ENCODE data around the gene BCAT1. TPM values are rescaled to one million over a fixed set of nuclear protein-coding genes. Genes with fewer than 3 reads are reported as not detected.
"Not testable (repeated sequence)": the region's sequence is repeated elsewhere in the genome, so short reads cannot be mapped to it uniquely, and the experiment has no call there.

BCAT1 gene
- total RNA-seq, 2 donors from 2014 or later: 21.3 to 68.8 TPM

DNA sequence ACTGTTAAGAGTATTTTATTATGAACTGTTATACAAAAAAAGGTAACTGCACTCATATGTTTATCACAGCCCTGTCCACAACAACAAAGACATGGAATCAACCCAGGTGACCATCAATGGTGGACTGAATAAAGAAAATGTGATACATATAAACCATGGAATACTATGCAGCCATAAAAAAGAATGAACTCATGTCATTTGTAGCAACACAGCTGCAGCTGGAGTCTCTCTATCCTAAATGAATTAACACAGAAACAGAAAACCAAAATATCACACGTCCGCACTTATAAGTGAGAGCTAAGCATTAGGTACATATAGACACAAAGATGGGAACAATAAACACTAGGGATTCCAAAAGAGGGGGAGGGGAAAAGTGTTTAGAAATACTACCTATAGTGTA is 95.8 kb downstream of the BCAT1 start:
- ATAC-seq (replicated peaks): no peak
- H3K27ac Mint-ChIP-seq: no peak overlapping the region
- no peak overlapping the region for H3K4me3 Mint-ChIP-seq
- peaks cover 3% of the 10 kb centered on the region for H3K27me3 Mint-ChIP-seq
- H3K9me3 Mint-ChIP-seq: no peaks in the 10 kb centered on the region
- H3K4me1 Mint-ChIP-seq: peaks cover 9% of the 10 kb centered on the region
- no peaks in the 10 kb centered on the region for H3K36me3 Mint-ChIP-seq (ENCODE audit: low read depth)

DNA sequence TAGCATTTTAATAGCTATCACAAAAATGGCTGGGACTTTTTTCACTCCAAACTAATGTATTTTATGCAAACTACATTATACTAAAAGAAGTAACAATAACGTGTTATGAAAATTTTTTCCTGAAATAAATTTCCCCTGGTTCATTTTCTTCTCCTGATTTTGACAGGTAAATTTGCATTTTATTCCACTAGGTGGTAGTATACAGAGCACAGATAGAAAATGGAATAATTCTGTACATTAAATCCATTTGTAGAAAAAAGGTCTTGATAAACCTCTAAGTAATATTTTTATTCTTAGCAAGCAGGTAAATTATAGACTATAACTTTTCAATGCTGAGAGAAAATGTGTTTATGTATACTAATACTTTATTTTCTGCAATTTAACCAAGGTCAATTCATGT is 96.5 kb downstream of the BCAT1 start:
- Mint-ChIP-seq H3K4me3 (no peak overlapping the region), H3K9me3 (no peaks in the 10 kb centered on the region), H3K4me1 (peaks cover 9% of the 10 kb centered on the region), H3K27me3 (peaks cover 3% of the 10 kb centered on the region), H3K27ac (no peak overlapping the region), H3K36me3 (ENCODE audit: low read depth) (no peaks in the 10 kb centered on the region)
- no peak for ATAC-seq (replicated peaks)

DNA sequence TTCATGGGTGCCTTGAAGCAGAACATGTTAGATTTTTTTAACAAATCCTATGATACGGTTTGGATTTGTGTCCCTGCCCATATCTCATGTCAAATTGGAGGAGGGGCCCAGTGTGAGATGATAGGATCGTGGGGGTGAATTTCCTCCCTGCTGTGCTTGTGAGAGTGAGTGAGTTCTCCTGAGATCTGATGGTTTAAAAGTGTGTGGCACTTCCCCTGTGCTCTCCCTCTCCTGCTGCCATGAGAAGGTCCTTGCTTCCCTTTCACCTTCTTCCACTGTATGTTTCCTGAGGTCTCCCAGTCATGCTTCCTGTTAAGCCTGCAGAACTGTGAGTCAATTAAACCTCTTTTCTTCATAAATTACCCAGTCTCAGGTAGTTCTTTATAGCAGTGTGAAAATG is 97.0 kb downstream of the BCAT1 start:
- H3K4me3 Mint-ChIP-seq; H3K4me1 Mint-ChIP-seq; H3K27ac Mint-ChIP-seq; H3K36me3 Mint-ChIP-seq (ENCODE audit: low read depth); H3K27me3 Mint-ChIP-seq; H3K9me3 Mint-ChIP-seq; ATAC-seq (replicated peaks): not testable (repeated sequence)

- H3K27ac Mint-ChIP-seq: no peak overlapping the region
- peaks cover 6% of the 10 kb centered on the region for H3K4me1 Mint-ChIP-seq
- H3K36me3 Mint-ChIP-seq (ENCODE audit: low read depth): no peaks in the 10 kb centered on the region
- peaks cover 3% of the 10 kb centered on the region for H3K27me3 Mint-ChIP-seq
- no peak overlapping the region for H3K4me3 Mint-ChIP-seq
- no peak for ATAC-seq (replicated peaks)
- no peaks in the 10 kb centered on the region for H3K9me3 Mint-ChIP-seq
Observed at GRCh38 chr12:24851341-24851740, 97.6 kb downstream of the BCAT1 start.

DNA sequence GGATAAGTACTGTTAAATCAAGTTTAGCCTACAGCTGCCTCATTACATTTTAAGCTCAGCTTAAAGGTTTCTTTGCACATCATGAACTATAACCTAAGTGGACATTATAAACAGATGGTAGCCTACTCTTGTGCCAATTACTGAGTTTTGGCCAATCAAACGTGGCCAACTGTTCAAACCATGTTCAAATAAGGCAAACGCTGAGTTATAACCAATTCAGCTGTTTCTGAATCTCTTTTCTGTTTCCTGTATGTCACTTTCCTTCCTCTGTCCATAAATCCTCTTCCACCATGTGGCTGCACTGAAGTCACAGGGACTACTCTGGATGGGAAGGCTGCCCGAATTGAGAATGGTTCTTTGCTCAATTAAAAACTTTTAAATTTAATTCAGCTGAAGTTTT is 98.4 kb downstream of the BCAT1 start:
- Mint-ChIP-seq H3K27ac (no peak overlapping the region), H3K27me3 (peaks cover 3% of the 10 kb centered on the region), H3K9me3 (no peaks in the 10 kb centered on the region), H3K4me3 (no peak overlapping the region), H3K4me1 (peaks cover 6% of the 10 kb centered on the region), H3K36me3 (ENCODE audit: low read depth) (no peaks in the 10 kb centered on the region)
- no peak for ATAC-seq (replicated peaks)

DNA sequence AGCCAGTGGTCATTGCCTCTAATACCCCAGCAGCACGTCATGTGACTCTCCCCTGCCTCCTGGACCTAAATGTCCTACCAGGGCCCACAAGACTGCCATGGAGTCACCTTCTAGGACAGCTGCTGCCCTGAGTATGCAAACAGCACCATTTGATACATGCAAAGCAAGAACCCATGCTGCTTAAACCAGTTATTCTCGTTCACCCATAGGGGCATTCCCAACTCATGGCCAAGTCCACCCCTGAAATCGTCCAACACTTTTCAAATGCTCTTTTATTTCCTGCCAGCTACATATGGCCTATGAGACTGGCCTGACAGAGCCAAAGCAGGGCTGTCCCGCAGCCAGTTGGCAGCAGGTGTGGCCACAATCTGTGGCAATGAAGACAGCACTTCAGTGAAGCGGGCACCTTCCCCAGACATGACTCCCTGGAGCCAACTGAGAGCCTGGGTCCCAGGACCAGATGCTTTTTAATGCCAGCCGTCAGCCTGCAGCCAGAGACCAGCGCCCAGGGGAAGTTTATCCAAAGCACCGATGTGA is 99.9 kb downstream of the BCAT1 start:
- H3K36me3 Mint-ChIP-seq (ENCODE audit: low read depth): no peaks in the 10 kb centered on the region
- no peak overlapping the region for H3K4me3 Mint-ChIP-seq
- peaks cover 4% of the 10 kb centered on the region for H3K4me1 Mint-ChIP-seq
- peaks cover 3% of the 10 kb centered on the region for H3K27me3 Mint-ChIP-seq
- H3K27ac Mint-ChIP-seq: no peak overlapping the region
- no peaks in the 10 kb centered on the region for H3K9me3 Mint-ChIP-seq
- ATAC-seq (replicated peaks): no peak

GRCh38 chr12:24846689-24847088 is 102.2 kb downstream of the BCAT1 start:
- Mint-ChIP-seq H3K4me1 (no peaks in the 10 kb centered on the region), H3K9me3 (no peaks in the 10 kb centered on the region), H3K4me3 (no peak overlapping the region), H3K27ac (no peak overlapping the region), H3K36me3 (ENCODE audit: low read depth) (no peaks in the 10 kb centered on the region), H3K27me3 (peaks cover 3% of the 10 kb centered on the region)
- no peak for ATAC-seq (replicated peaks)

DNA sequence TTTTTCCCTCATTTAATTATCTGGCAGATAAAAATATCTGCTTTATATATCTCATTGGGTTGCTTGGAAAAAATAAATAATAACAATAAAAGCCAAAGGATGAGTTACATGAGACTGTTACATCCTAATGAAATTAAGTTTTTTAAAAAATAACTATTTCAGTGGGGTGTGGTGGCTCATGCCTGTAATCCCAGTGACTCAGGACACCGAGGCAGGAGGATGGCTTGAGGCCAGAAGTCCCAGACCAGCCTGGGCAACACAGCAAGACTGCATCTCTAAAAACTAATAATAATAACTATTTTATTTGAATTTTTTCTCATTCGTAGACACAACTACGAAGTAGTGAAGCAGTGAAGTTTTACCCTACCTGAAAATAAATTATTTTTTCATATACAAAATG is 103.3 kb downstream of the BCAT1 start:
- Mint-ChIP-seq H3K9me3 (no peaks in the 10 kb centered on the region), H3K4me3 (no peak overlapping the region), H3K27ac (no peak overlapping the region), H3K4me1 (no peaks in the 10 kb centered on the region), H3K27me3 (peaks cover 3% of the 10 kb centered on the region), H3K36me3 (ENCODE audit: low read depth) (no peaks in the 10 kb centered on the region)
- no peak for ATAC-seq (replicated peaks)

GRCh38 chr12:24840046-24840800 is 108.7 kb downstream of the BCAT1 start:
- Mint-ChIP-seq H3K27me3 (peaks cover 6% of the 10 kb centered on the region), H3K4me1 (peaks cover 27% of the 10 kb centered on the region), H3K9me3 (no peaks in the 10 kb centered on the region), H3K4me3 (peak overlapping the region; percentile 71), H3K27ac (peak overlapping the region; percentile 95), H3K36me3 (ENCODE audit: low read depth) (peaks cover 25% of the 10 kb centered on the region)
- ATAC-seq (replicated peaks): peak; percentile 34

GRCh38 chr12:24839268-24839791 is 109.6 kb downstream of the BCAT1 start:
- H3K9me3 Mint-ChIP-seq: no peaks in the 10 kb centered on the region
- H3K4me3 Mint-ChIP-seq: peak overlapping the region; percentile 71
- H3K27ac Mint-ChIP-seq: peak overlapping the region; percentile 95
- peaks cover 6% of the 10 kb centered on the region for H3K27me3 Mint-ChIP-seq
- peaks cover 27% of the 10 kb centered on the region for H3K4me1 Mint-ChIP-seq
- ATAC-seq (replicated peaks): peak; percentile 90
- H3K36me3 Mint-ChIP-seq (ENCODE audit: low read depth): peaks cover 25% of the 10 kb centered on the region

DNA sequence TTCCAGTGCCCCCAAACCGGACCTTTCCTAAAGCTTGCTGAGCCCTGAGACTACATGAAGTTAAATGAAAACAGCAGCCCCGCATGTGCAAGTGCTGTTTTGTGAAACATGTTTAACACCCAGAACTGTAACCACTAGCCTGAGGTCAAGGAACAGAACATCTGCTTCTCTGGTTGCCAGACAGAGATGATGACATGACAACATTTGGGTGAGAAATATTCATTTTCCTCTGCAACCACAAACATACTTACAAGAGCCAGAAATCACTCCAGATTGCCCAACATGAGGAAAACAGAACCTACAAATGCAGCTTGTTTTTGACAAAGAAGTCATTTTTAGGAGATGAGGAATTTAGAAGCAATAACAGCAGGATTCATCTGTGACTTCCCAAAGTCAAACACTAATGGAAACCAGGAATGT is 110.4 kb downstream of the BCAT1 start:
- peak; percentile 32 for ATAC-seq (replicated peaks)
- Mint-ChIP-seq H3K9me3 (no peaks in the 10 kb centered on the region), H3K4me1 (peaks cover 27% of the 10 kb centered on the region), H3K36me3 (ENCODE audit: low read depth) (peaks cover 25% of the 10 kb centered on the region), H3K27ac (peak overlapping the region; percentile 95), H3K27me3 (peaks cover 6% of the 10 kb centered on the region), H3K4me3 (peak overlapping the region; percentile 71)

DNA sequence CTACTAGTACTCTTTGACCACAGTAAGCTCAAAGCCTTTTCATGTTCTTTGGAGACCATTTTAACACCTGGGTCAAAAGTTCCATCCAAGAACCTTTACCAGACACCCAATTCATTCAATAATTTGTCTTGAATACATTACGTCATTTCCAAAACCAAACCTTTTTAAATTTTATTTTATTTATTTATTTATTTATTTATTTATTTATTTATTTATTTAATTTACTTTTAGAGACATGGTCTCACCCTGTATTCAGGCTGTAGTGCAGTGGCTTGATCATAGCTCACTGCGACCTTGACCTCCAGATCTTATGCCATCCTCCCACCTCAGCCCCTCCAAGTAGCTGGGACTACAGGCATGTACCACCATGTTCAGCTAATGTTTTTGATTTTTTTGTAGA is 113.5 kb downstream of the BCAT1 start:
- H3K27ac Mint-ChIP-seq: no peak overlapping the region
- H3K36me3 Mint-ChIP-seq (ENCODE audit: low read depth): peaks cover 25% of the 10 kb centered on the region
- H3K27me3 Mint-ChIP-seq: peaks cover 6% of the 10 kb centered on the region
- ATAC-seq (replicated peaks): no peak
- H3K4me3 Mint-ChIP-seq: no peak overlapping the region
- H3K4me1 Mint-ChIP-seq: peaks cover 27% of the 10 kb centered on the region
- H3K9me3 Mint-ChIP-seq: no peaks in the 10 kb centered on the region

DNA sequence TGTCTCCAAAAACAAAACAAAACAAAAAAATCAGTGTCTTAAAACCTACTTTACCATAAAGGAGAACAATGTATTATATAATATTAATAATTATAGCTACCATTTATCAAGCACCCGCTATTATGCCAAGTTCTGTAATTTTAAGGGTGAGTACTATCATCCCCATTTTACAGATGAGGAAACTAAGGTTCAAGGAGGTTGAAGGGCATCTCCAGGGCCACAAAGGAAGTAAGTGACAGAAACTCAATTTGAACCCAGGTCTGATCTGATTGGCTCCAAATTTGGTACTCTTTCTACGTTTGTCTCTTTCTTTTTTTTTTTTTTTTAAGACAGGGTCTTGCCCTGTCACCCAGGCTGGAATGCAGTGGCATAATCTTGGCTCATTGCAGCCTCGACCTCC is 115.4 kb downstream of the BCAT1 start:
- Mint-ChIP-seq H3K9me3 (no peaks in the 10 kb centered on the region), H3K4me3 (no peak overlapping the region), H3K4me1 (peaks cover 12% of the 10 kb centered on the region), H3K36me3 (ENCODE audit: low read depth) (peaks cover 7% of the 10 kb centered on the region), H3K27me3 (peaks cover 6% of the 10 kb centered on the region), H3K27ac (no peak overlapping the region)
- ATAC-seq (replicated peaks): no peak

- peak overlapping the region; percentile 60 for H3K4me3 Mint-ChIP-seq
- peak; percentile 18 for ATAC-seq (replicated peaks)
Observed at GRCh38 chr12:24823808-24824515, 124.9 kb downstream of the BCAT1 start.

More at GRCh38 chr12:24823808-24824515, 124.9 kb downstream of the BCAT1 start:
- Mint-ChIP-seq H3K9me3 (peaks cover 5% of the 10 kb centered on the region), H3K4me1 (peaks cover 21% of the 10 kb centered on the region), H3K36me3 (ENCODE audit: low read depth) (peaks cover 17% of the 10 kb centered on the region), H3K27me3 (no peaks in the 10 kb centered on the region), H3K27ac (peak overlapping the region; percentile 91)
